ENCODE data around the gene SNRPD2.

Gene SNRPD2

DNA sequence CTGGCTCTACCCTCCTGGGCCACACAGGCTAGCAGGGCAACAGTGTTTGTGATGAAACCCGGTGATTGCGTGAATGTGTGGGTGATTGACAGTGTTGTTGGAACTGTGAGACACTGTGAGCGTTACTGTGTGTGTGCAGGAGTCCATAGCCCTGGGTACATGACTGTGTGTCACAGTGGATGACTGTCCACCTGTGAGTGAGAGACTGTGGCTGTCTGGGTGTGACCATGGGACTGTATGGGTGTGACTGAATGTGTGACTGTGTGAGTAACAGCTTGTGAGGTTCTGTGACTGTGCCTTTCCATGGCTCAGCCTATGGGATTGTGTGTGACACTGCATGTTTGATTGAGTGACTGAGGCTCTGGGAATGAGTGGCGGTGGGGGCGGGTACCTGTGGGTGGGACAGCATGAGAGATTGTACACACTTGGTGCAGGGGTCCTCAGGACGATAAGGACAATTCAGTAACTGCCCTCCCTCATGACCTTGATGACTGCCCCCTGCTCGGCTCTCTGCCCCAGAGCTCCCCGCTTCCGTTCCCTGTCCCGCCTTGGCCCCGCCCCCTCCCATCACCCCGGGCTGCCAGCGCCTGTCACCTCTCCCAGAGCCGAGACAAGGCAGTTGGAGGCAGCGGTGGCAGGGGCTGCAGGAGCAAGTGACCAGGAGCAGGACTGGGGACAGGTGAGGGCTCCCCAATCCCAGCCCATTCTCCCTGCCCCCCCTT is 24.0 kb downstream of the SNRPD2 start, which contains the start of gene GIPR:
Gene GIPR (plus strand): TSS at position 602 of the 722 bp plus-strand sequence. CDS start 1,300 bp downstream, outside the sequence.
- TF ChIP-seq, protein P1, sequence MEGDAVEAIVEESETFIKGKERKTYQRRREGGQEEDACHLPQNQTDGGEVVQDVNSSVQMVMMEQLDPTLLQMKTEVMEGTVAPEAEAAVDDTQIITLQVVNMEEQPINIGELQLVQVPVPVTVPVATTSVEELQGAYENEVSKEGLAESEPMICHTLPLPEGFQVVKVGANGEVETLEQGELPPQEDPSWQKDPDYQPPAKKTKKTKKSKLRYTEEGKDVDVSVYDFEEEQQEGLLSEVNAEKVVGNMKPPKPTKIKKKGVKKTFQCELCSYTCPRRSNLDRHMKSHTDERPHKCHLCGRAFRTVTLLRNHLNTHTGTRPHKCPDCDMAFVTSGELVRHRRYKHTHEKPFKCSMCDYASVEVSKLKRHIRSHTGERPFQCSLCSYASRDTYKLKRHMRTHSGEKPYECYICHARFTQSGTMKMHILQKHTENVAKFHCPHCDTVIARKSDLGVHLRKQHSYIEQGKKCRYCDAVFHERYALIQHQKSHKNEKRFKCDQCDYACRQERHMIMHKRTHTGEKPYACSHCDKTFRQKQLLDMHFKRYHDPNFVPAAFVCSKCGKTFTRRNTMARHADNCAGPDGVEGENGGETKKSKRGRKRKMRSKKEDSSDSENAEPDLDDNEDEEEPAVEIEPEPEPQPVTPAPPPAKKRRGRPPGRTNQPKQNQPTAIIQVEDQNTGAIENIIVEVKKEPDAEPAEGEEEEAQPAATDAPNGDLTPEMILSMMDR (IDR thresholded peaks at IDR 0.05; ENCODE audit: poor library complexity, severe bottlenecking), result no peak
- ATAC-seq (ENCODE audit: low read depth), result peak; percentile 33; the same call in 2 of the 3 replicates
- Histone ChIP-seq H3K4me1 (ENCODE audit: insufficient read depth, poor library complexity, severe bottlenecking) (peaks cover 6% of the 10 kb centered on the region), H3K36me3 (ENCODE audit: low read depth) (no peaks in the 10 kb centered on the region), H3K9me3 (ENCODE audit: severe bottlenecking) (no peaks in the 10 kb centered on the region), H3K27ac (ENCODE audit: poor library complexity, severe bottlenecking) (no peak within 1 kb of the TSS), H3K4me3 (ENCODE audit: severe bottlenecking) (peak within 1 kb of the TSS; percentile 16), H3K27me3 (ENCODE audit: insufficient read depth, poor library complexity, severe bottlenecking) (no peaks in the 10 kb centered on the region)
- DNase-seq (ENCODE audit: low spot score), result no peak

DNA sequence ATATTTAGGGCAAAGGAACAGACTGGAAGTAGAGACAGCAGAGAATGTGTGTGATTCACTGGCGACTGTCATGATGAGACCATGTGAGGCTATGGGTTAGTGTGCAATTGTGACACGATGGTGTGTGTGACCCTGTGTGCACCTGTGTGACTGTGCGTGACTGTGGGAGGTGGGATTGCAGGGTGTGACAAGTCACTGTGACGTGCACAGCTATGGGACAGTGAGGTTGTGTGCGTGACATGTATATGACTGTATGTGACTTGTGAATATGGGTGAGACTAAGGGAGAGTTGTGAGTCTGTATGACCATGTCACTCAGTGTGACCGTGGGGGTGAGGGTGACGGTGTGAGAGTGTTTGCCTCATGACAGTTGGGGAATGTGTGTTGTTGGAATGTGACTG is 27.2 kb downstream of the SNRPD2 start:
- Histone ChIP-seq H3K4me1 (ENCODE audit: insufficient read depth, poor library complexity, severe bottlenecking) (peaks cover 6% of the 10 kb centered on the region), H3K27me3 (ENCODE audit: insufficient read depth, poor library complexity, severe bottlenecking) (no peaks in the 10 kb centered on the region), H3K27ac (ENCODE audit: poor library complexity, severe bottlenecking) (no peak overlapping the region), H3K4me3 (ENCODE audit: severe bottlenecking) (no peak overlapping the region), H3K9me3 (ENCODE audit: severe bottlenecking) (no peaks in the 10 kb centered on the region), H3K36me3 (ENCODE audit: low read depth) (no peaks in the 10 kb centered on the region)
- ATAC-seq (ENCODE audit: low read depth) (no peak), DNase-seq (ENCODE audit: low spot score) (no peak)
- TF ChIP-seq, protein P1 (IDR thresholded peaks at IDR 0.05; ENCODE audit: poor library complexity, severe bottlenecking), result no peak

DNA sequence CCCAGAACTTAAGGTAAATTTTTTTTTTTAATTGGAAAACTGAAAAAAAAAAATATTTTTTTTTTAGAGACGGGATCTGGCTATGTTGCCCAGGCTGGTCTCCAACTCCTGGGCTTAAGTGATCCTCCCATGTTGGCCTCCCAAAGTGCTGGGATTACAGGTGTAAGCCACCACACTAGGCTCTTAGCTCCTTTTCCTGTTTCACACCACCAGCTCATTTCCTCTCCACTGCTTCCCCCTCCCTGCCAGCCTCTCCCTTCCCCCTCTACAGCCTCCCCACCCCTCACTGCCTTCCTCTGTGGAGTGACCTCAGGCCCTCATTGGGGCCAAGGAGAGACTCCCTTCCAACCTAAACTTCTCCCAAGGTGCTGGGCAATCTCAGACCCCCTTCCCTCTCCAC is 28.0 kb downstream of the SNRPD2 start:
- Histone ChIP-seq H3K9me3 (ENCODE audit: severe bottlenecking) (no peaks in the 10 kb centered on the region), H3K4me3 (ENCODE audit: severe bottlenecking) (no peak overlapping the region), H3K27ac (ENCODE audit: poor library complexity, severe bottlenecking) (no peak overlapping the region), H3K36me3 (ENCODE audit: low read depth) (no peaks in the 10 kb centered on the region), H3K4me1 (ENCODE audit: insufficient read depth, poor library complexity, severe bottlenecking) (peaks cover 6% of the 10 kb centered on the region), H3K27me3 (ENCODE audit: insufficient read depth, poor library complexity, severe bottlenecking) (no peaks in the 10 kb centered on the region)
- TF ChIP-seq, protein P1 (IDR thresholded peaks at IDR 0.05; ENCODE audit: poor library complexity, severe bottlenecking), result no peak
- ATAC-seq (ENCODE audit: low read depth) (no peak), DNase-seq (ENCODE audit: low spot score) (no peak)

DNA sequence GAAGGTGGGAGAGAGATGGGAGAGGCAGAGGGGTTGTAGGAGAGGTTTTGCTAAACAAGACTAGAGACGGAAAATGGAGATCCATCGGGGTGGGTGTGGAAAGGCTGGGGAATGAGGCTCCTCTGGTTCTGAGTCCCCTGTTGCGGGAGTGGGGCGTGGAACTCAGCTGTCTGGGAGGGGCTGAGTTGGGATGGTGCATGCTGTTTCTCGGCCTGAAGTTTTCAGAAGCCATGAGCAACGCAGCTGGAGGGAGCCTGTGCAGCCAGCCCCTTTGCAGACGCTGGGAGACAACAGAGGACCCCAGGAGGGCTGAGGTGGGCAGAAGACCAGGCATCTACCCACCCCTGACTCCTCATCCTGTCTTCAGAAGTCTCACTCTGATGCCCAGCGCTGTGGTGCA is 31.1 kb downstream of the SNRPD2 start:
- no peak for DNase-seq (ENCODE audit: low spot score)
- no peaks in the 10 kb centered on the region for H3K9me3 ChIP-seq (ENCODE audit: severe bottlenecking)
- no peaks in the 10 kb centered on the region for H3K36me3 ChIP-seq (ENCODE audit: low read depth)
- H3K27me3 ChIP-seq (ENCODE audit: insufficient read depth, poor library complexity, severe bottlenecking), result no peaks in the 10 kb centered on the region
- H3K27ac ChIP-seq (ENCODE audit: poor library complexity, severe bottlenecking), result no peak overlapping the region
- H3K4me3 ChIP-seq (ENCODE audit: severe bottlenecking), result no peak overlapping the region
- no peaks in the 10 kb centered on the region for H3K4me1 ChIP-seq (ENCODE audit: insufficient read depth, poor library complexity, severe bottlenecking)
- ATAC-seq (ENCODE audit: low read depth), result no peak
- TF ChIP-seq, protein P1 (IDR thresholded peaks at IDR 0.05; ENCODE audit: poor library complexity, severe bottlenecking), result no peak

DNA sequence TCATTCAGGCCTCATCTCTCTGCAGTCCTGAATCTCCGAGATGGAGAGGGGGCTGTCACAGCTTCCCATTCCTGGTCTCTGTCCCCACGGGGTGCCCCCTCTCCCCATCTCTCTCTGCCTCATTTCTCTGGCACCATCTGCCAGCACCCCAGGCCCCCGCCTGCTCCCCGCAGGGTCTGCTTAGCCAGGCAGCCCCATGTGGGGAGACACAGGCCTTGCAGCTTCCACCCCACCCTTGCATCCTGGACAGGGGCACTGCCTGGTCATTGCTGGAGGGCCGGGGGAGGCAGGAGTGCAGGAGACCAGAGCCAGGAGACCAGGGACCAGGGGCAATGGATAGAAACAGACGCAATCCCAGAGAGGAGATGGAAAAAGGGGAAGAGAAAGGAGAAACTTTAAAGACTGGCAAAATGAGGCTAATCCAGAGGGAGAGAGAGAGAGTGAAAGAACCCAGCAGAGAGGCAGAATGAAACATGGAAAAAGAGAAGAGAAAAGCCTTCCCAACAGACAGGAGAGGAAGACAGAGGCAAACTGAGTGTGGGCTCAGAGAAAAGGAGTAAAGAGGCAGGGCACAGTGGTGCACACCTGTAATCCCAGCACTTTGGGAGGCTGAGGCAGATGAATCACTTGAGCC is 32.5 kb downstream of the SNRPD2 start:
- Histone ChIP-seq H3K27ac (ENCODE audit: poor library complexity, severe bottlenecking) (no peak overlapping the region), H3K9me3 (ENCODE audit: severe bottlenecking) (no peaks in the 10 kb centered on the region), H3K27me3 (ENCODE audit: insufficient read depth, poor library complexity, severe bottlenecking) (no peaks in the 10 kb centered on the region), H3K4me3 (ENCODE audit: severe bottlenecking) (no peak overlapping the region), H3K4me1 (ENCODE audit: insufficient read depth, poor library complexity, severe bottlenecking) (no peaks in the 10 kb centered on the region), H3K36me3 (ENCODE audit: low read depth) (no peaks in the 10 kb centered on the region)
- ATAC-seq (ENCODE audit: low read depth), result no peak
- TF ChIP-seq, protein P1 (IDR thresholded peaks at IDR 0.05; ENCODE audit: poor library complexity, severe bottlenecking), result no peak
- no peak for DNase-seq (ENCODE audit: low spot score)

All from RWPE2 (cell line).